ENCODE data around the gene PKD2.

DNA sequence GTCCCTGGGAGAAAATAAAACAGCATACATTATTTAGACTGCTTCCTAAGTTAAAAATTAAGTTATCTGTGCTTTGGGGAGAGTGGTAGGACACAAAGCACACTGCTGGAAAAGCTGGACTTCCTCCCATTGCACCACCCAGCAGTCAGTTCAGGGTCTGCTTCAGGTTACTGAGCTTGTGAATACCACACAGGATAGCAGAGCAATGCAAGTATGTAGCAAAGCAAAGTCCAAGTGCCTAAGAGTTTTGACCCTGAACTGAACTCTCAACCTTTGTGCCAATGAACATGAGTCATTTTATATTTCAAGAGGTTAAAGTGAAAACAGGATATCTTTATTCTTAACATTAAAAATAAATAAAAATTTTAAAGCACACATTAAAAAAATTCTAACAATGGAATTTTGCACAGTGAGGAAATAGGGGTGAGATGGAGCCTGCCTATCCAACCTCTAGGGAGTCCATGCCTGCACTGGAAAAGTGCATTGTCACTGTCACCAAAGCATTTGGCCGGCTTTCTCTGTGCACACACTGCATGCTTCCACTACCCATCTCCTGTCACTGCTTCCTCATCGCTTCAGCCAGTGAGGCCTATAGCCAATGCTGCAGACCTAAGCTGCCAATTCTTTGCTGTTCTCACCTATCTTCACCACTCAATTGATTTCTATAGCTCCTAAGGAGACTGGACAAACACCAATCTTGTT, 100.1 kb downstream of the PKD2 start:
- TF ChIP-seq POLR2A (IDR thresholded peaks at IDR 0.05) (no peak), CTCF (IDR thresholded peaks at IDR 0.05) (no peak)
